ENCODE measurements around the gene MUCL3.
"Not testable (repeated sequence)": the region's sequence is repeated elsewhere in the genome, so short reads cannot be mapped to it uniquely, and the experiment has no call there.

Gene MUCL3, protein sequence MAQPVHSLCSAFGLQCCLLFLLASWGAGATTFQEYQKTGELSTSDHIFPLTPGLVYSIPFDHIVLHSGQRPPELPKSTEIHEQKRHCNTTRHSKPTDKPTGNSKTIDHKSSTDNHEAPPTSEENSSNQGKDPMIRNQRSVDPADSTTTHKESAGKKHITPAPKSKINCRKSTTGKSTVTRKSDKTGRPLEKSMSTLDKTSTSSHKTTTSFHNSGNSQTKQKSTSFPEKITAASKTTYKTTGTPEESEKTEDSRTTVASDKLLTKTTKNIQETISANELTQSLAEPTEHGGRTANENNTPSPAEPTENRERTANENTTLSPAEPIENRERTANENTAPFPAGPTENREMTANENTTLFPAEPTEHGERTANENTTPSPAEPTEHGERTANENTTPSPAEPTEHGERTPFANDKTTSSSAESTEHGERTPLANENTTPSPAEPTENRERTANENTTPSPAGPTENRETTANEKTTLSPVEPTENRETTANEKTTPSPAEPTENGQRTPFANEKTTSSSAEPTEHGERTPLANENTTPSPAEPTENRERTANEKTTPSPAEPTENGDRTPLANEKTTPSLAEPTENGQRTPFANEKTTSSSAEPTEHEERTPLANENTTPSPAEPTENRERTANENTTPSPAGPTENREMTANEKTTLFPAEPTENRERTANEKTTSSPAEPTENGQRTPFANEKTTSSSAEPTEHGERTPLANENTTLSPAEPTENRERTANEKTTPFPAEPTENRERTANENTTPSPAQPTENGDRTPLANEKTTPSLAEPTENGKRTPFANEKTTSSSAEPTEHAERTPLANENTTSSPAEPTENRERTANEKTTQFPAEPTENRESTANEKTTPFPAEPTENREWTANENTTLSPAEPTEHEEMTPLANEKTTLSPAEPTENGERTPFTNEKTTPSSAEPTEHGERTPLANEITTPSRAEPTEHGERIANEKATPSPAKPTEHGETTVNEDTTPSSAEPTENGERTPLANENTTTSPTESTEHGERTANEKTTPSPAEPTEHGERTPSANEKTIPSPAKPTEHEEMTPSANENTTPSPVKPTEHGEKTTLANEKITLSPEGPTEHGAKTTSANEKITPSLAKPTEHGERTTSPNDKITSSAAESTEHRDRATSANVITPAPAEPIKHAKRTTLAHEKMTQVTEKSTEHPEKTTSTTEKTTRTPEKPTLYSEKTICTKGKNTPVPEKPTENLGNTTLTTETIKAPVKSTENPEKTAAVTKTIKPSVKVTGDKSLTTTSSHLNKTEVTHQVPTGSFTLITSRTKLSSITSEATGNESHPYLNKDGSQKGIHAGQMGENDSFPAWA (N-terminal part only)

DNA sequence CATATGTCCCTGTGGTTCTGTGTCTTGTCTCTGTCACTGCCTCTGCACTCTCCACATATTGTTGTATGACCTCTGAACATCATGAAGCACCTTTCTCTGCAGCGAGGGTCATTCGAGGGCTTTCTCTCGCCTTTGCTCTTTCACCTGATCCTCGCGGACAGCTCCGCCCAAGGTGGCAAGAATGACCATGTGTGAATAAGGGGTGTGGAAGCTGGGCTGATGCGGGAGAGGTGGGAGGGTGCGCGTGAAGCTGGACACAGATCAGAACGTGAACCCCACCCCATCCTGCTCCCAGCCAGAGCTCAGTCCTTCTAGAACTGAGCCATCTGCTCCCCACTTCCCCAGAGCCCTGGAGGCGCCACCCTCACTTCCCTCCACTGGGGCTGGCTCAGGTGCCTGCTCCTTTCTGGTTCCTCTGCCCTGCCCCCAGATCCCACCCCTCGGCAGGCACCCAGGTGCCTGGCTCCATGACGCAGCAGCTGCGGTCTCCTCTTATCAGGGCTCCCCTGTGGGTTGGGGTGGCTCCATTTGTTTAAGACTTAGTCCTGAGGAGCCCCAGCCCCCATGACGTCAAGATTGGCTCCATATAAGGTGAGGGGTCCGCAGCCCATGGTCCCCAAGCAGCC is at the start of gene MUCL3:
Gene MUCL3, plus strand, starts transcription at position 613 of the 626 bp plus-strand sequence. CDS start 27 bp downstream, outside the sequence.
- DNase-seq (ENCODE audit: low spot score) = no peak

DNA sequence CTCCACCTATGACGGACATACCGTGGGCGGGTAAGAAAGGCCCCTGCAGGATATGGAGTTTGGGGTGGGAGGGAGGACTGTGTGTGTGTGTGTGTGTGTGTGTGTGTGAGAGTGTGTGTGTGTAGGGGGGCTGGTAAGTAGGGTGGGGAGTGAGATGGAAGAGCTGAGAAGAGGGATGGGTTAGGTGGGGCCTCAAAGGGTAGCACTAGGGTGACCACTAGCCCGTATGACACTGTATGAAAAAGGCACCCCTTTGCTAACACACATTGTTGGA is 49.4 kb upstream of the MUCL3 start:
- no peak for DNase-seq (ENCODE audit: low spot score)

DNA sequence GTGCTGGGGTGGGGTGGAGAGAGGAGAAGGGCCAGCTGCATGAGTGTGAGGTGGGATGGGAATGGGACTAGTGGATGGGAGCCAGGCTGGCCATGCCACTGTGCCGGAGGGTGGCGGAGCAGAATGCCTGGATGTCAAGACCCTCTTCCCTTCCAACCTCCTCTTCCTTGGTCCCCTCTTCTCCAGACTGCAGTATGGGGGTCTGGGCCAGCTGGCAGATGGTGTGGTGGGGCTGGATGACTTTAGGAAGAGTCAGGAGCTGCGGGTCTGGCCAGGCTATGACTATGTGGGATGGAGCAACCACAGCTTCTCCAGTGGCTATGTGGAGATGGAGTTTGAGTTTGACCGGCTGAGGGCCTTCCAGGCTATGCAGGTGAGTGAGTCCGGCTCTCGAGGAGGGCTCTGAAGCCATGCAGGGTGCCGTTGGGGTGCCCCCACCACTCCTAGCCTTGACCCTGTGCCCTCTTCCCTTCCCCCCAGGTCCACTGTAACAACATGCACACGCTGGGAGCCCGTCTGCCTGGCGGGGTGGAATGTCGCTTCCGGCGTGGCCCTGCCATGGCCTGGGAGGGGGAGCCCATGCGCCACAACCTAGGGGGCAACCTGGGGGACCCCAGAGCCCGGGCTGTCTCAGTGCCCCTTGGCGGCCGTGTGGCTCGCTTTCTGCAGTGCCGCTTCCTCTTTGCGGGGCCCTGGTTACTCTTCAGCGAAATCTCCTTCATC is 48.8 kb upstream of the MUCL3 start:
- no peak for DNase-seq (ENCODE audit: low spot score)

DNA sequence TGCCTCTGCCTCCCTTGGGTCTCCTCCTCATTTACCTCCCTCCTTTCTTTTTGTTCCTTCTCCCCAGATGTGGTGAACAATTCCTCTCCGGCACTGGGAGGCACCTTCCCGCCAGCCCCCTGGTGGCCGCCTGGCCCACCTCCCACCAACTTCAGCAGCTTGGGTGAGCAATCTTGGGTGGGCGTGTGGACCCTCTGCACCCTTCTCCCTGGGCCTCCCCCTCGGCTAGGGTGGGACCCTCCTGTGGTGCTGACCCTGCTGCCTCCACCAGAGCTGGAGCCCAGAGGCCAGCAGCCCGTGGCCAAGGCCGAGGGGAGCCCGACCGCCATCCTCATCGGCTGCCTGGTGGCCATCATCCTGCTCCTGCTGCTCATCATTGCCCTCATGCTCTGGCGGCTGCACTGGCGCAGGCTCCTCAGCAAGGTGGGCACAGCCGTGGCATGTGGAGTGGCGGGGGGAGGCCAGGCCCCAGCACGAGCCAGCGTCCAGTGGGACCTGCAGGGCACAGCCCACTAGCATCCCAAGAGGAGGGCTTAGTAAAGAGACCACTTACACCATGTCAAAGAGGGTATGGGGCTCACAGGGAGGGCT is 47.7 kb upstream of the MUCL3 start:
- no peak for DNase-seq (ENCODE audit: low spot score)

DNA sequence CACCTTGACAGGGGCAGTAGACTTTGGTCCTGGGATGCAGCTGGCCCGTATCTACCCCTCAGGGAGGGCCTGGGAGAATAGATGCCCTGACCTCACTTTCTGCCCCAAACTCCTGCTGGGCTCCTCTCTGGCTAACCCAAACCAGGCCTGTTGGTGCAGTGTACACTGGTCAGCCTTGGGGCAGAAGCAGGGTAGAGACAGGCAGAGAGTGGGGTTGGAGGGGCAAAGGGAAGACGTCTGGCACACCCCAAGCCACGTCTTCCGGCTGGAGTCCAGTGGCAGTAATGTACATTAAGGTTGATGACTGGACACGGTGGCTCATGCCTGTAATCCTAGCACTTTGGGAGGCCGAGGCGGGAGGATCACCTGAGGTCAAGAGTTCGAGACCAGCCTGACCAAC is 47.1 kb upstream of the MUCL3 start:
- no peak for DNase-seq (ENCODE audit: low spot score)

DNA sequence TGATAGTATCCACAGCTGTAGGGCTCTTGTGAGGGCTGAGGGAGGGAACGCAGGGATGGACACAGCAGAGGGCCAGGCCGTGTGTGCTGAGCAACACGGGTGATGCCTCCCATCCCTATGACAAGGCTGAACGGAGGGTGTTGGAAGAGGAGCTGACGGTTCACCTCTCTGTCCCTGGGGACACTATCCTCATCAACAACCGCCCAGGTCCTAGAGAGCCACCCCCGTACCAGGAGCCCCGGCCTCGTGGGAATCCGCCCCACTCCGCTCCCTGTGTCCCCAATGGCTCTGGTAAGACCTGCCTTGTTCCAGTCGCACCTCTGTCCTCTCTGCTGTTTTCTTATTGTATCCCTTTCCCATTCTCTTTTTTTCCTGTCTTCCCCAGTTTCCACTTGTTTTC is 46.4 kb upstream of the MUCL3 start:
- no peak for DNase-seq (ENCODE audit: low spot score)

GRCh38 chr6:30894935-30895334 is 45.8 kb upstream of the MUCL3 start:
- DNase-seq (ENCODE audit: low spot score) = no peak

- DNase-seq (ENCODE audit: low spot score) = no peak
Measured at GRCh38 chr6:30895343-30895742, 45.4 kb upstream of the MUCL3 start.

DNA sequence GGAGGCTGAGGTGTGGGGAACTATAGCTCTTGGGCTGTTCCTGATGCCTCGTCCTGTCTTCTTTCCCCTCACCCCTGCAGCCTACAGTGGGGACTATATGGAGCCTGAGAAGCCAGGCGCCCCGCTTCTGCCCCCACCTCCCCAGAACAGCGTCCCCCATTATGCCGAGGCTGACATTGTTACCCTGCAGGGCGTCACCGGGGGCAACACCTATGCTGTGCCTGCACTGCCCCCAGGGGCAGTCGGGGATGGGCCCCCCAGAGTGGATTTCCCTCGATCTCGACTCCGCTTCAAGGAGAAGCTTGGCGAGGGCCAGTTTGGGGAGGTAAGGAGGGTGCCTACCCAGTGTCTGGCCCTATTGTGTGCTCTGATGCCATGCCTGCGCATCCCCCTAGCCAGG is 44.2 kb upstream of the MUCL3 start:
- no peak for DNase-seq (ENCODE audit: low spot score)

GRCh38 chr6:30897882-30898281 is 42.9 kb upstream of the MUCL3 start:
- DNase-seq (ENCODE audit: low spot score) = no peak

- DNase-seq (ENCODE audit: low spot score) = no peak
Measured at GRCh38 chr6:30898750-30899360, 41.9 kb upstream of the MUCL3 start.

GRCh38 chr6:30900863-30901417 is 39.8 kb upstream of the MUCL3 start:
- DNase-seq (ENCODE audit: low spot score) = no peak

- DNase-seq (ENCODE audit: low spot score) = no peak
Measured at GRCh38 chr6:30901436-30901835, 39.3 kb upstream of the MUCL3 start.

GRCh38 chr6:30902196-30902595 is 38.6 kb upstream of the MUCL3 start:
- DNase-seq (ENCODE audit: low spot score) = not testable (repeated sequence)

DNA sequence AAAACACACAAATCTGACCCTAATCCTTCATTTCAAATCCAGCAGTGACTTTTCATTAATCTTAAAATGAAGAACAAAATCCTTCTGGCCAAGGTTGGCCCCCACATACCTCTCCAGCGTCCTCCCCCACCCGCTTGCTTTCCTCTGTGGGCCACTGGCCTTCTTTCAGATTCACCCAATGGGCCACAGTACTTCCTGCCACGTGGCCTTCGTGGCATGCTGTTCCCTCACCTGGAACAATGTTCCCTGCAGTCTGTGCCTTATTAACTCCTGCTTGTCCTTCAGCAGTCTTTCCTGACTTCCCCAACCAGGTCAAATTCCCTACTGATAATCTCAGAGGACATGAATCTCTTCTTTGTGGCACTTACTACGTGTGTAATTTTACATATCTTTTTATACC is 38.1 kb upstream of the MUCL3 start:
- DNase-seq (ENCODE audit: low spot score) = no peak

- no peak for DNase-seq (ENCODE audit: low spot score)
Measured at GRCh38 chr6:30903236-30903635, 37.5 kb upstream of the MUCL3 start.

GRCh38 chr6:30907290-30907757 is 33.4 kb upstream of the MUCL3 start:
- DNase-seq (ENCODE audit: low spot score) = not testable (repeated sequence)

- peak; percentile 95 for DNase-seq (ENCODE audit: low spot score)
Measured at GRCh38 chr6:30907758-30908591, 32.8 kb upstream of the MUCL3 start, which contains the start of gene GTF2H4. Gene GTF2H4, plus strand, starts transcription at chr6:30908207.

DNA sequence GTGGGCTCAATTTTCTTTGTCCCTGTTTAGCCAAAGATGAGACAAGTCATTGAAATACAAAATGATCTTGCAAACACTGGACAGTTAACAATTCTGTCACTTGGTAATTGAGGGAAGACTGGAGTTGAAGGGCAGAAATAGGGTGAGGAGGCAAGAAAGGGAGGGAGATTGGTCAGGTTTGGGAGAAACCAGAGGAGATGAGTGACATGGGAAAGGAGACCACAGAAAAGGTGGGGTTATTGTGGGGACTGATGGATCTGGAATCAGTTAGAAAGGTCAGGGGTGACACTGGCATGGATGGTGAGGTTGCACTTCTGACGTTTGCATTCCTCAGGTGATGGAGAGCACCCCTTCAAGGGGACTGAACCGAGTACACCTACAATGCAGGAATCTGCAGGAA is 32.1 kb upstream of the MUCL3 start:
- no peak for DNase-seq (ENCODE audit: low spot score)
